HEK293 (cell line): ENCODE data around the gene OTC.

Experiments
- HOXA7 ChIP-seq: sonication (generic); formaldehyde crosslinking; IDR thresholded peaks from 2 replicates; pipeline ENCODE4 v1.8.1; 2022; ENCODE audit warnings: missing genetic modification reagents, borderline replicate concordance
- RBAK ChIP-seq: fragments of 450-650 bp; formaldehyde crosslinking; IDR thresholded peaks from 2 replicates; pipeline ENCODE4 v1.5.1; 2016; ENCODE audit warnings: missing biosample characterization, missing genetic modification characterization
- SP3 ChIP-seq: fragments of 450-650 bp; formaldehyde crosslinking; IDR thresholded peaks from 2 replicates; pipeline ENCODE4 v1.5.1; 2016; ENCODE audit warnings: missing biosample characterization, missing genetic modification characterization
- ZBTB8A ChIP-seq: fragments of 450-650 bp; formaldehyde crosslinking; IDR thresholded peaks from 2 replicates; pipeline ENCODE4 v1.5.1; 2016; ENCODE audit warnings: missing biosample characterization, missing genetic modification characterization
- ZNF112 ChIP-seq: fragments of 450-650 bp; formaldehyde crosslinking; IDR thresholded peaks from 2 replicates; pipeline ENCODE4 v1.5.0; 2017; ENCODE audit warnings: missing biosample characterization, missing genetic modification characterization
- ZNF2 ChIP-seq: fragments of 450-650 bp; formaldehyde crosslinking; IDR thresholded peaks from 2 replicates; pipeline ENCODE4 v1.5.1; 2016; ENCODE audit warnings: missing biosample characterization, missing genetic modification characterization
- ZNF202 ChIP-seq: fragments of 450-650 bp; formaldehyde crosslinking; IDR thresholded peaks from 2 replicates; pipeline ENCODE4 v1.5.1; 2016; ENCODE audit warnings: missing biosample characterization, missing genetic modification characterization, borderline replicate concordance
- ZNF211 ChIP-seq: fragments of 450-650 bp; formaldehyde crosslinking; IDR thresholded peaks from 2 replicates; pipeline ENCODE4 v1.5.1; 2016; ENCODE audit warnings: low read depth, missing biosample characterization, missing genetic modification characterization
- ZNF311 ChIP-seq: fragments of 450-650 bp; formaldehyde crosslinking; IDR thresholded peaks from 2 replicates; pipeline ENCODE4 v1.5.1; 2017; ENCODE audit warnings: missing biosample characterization, missing genetic modification characterization, borderline replicate concordance
- ZNF341 ChIP-seq: fragments of 450-650 bp; formaldehyde crosslinking; IDR thresholded peaks from 2 replicates; pipeline ENCODE4; 2016; ENCODE audit warnings: low read depth, missing biosample characterization, missing genetic modification characterization
- ZNF354C ChIP-seq: fragments of 450-650 bp; formaldehyde crosslinking; IDR thresholded peaks from 2 replicates; pipeline ENCODE4 v1.5.1; 2016; ENCODE audit warnings: missing biosample characterization, missing genetic modification characterization, low read depth, borderline replicate concordance
- ZNF423 ChIP-seq: fragments of 450-650 bp; formaldehyde crosslinking; IDR thresholded peaks from 2 replicates; pipeline ENCODE4 v1.5.1; 2016; ENCODE audit warnings: missing biosample characterization, missing genetic modification characterization
- ZNF514 ChIP-seq: fragments of 450-650 bp; formaldehyde crosslinking; IDR thresholded peaks from 2 replicates; pipeline ENCODE4 v1.5.1; 2016; ENCODE audit warnings: missing biosample characterization, missing genetic modification characterization
- ZNF544 ChIP-seq: fragments of 450-650 bp; formaldehyde crosslinking; IDR thresholded peaks from 2 replicates; pipeline ENCODE4 v1.5.0; 2017; ENCODE audit warnings: missing biosample characterization, missing genetic modification characterization
- ZNF558 ChIP-seq: fragments of 450-650 bp; formaldehyde crosslinking; IDR thresholded peaks from 2 replicates; pipeline ENCODE4 v1.5.1; 2016; ENCODE audit warnings: missing biosample characterization, missing genetic modification characterization
- ZNF626 ChIP-seq: fragments of 450-650 bp; sonication (Bioruptor Pico); formaldehyde crosslinking; IDR thresholded peaks from 2 replicates; pipeline ENCODE4 v1.5.1; 2018; ENCODE audit warnings: missing biosample characterization, missing genetic modification characterization, inconsistent platforms
- TF ChIP-seq, protein P1 (sequence below): fragments of 450-650 bp; formaldehyde crosslinking; IDR thresholded peaks from 2 replicates; pipeline ENCODE4 v1.5.1; 2016; ENCODE audit warnings: missing biosample characterization, missing genetic modification characterization
- TF ChIP-seq, protein P2 (sequence below): fragments of 450-650 bp; formaldehyde crosslinking; IDR thresholded peaks from 2 replicates; pipeline ENCODE4 v1.5.1; 2017; ENCODE audit warnings: missing biosample characterization, missing genetic modification characterization
- TF ChIP-seq, protein P3 (sequence below): fragments of 450-650 bp; formaldehyde crosslinking; IDR thresholded peaks from 2 replicates; pipeline ENCODE4 v1.5.1; 2016; ENCODE audit warnings: missing biosample characterization, missing genetic modification characterization
- TF ChIP-seq, protein P4 (sequence below): fragments of 450-650 bp; formaldehyde crosslinking; IDR thresholded peaks from 2 replicates; pipeline ENCODE4 v1.5.1; 2016; ENCODE audit warnings: missing biosample characterization, missing genetic modification characterization
- TF ChIP-seq, protein P5 (sequence below): fragments of 450-650 bp; formaldehyde crosslinking; IDR thresholded peaks from 2 replicates; pipeline ENCODE4 v1.5.1; 2017; ENCODE audit warnings: missing biosample characterization, mild to moderate bottlenecking, missing genetic modification characterization, moderate library complexity
- TF ChIP-seq, protein P6 (sequence below): fragments of 450-650 bp; formaldehyde crosslinking; IDR thresholded peaks from 2 replicates; pipeline ENCODE4 v1.5.1; 2016; ENCODE audit warnings: missing biosample characterization, missing genetic modification characterization, low read depth
- TF ChIP-seq, protein P7 (sequence below): fragments of 450-650 bp; formaldehyde crosslinking; IDR thresholded peaks from 2 replicates; pipeline ENCODE4 v1.5.1; 2016; ENCODE audit warnings: missing biosample characterization, missing genetic modification characterization
- TF ChIP-seq, protein P8 (sequence below): fragments of 450-650 bp; formaldehyde crosslinking; IDR thresholded peaks from 2 replicates; pipeline ENCODE4 v1.5.1; 2016; ENCODE audit warnings: missing biosample characterization, missing genetic modification characterization

Gene OTC

DNA sequence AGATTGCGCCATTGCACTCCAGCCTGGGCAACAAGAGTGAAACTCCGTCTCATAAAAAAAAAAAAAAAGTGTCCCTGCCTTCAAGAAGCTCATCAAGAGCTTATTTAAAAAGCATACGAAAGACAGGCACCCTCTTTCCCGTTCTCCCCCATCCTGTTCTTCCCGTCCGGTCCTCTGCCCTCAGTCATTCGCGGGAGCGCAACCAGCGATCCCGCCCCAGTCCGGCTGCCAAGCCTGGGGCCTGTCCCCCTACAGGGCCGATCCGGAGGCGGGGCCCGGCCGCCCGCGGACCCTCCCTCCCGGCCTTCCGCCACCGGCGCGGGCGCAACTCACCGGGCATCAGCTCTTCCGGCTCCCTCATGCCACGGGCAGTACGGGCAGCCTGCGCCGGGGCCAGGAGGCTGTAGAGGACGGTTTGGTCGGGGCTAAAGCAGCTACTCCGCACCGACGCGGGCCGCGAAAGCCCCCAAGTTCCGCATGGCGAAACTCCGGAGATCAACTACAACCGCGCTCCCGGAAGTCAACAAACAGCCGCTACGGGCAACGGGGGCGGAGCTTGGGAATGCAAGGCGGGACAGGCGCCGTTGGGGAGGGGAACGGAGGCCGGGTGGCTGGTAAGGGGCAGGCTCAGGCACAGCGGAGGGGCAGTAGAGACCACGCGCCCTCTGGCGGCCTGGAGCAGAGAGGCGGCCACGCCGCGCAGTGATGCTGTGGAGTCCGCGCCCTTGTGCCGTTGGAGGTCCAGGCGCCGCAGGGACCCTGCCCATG is 25.2 kb upstream of the OTC start, which contains the start of gene RPGR (continued):
- TF ChIP-seq, protein P1, sequence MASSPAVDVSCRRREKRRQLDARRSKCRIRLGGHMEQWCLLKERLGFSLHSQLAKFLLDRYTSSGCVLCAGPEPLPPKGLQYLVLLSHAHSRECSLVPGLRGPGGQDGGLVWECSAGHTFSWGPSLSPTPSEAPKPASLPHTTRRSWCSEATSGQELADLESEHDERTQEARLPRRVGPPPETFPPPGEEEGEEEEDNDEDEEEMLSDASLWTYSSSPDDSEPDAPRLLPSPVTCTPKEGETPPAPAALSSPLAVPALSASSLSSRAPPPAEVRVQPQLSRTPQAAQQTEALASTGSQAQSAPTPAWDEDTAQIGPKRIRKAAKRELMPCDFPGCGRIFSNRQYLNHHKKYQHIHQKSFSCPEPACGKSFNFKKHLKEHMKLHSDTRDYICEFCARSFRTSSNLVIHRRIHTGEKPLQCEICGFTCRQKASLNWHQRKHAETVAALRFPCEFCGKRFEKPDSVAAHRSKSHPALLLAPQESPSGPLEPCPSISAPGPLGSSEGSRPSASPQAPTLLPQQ: peak; percentile 28
- TF ChIP-seq ZNF558 (tag by site-specific recombination): no peak
- TF ChIP-seq, protein P2, sequence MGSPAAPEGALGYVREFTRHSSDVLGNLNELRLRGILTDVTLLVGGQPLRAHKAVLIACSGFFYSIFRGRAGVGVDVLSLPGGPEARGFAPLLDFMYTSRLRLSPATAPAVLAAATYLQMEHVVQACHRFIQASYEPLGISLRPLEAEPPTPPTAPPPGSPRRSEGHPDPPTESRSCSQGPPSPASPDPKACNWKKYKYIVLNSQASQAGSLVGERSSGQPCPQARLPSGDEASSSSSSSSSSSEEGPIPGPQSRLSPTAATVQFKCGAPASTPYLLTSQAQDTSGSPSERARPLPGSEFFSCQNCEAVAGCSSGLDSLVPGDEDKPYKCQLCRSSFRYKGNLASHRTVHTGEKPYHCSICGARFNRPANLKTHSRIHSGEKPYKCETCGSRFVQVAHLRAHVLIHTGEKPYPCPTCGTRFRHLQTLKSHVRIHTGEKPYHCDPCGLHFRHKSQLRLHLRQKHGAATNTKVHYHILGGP (tag by site-specific recombination): no peak
- no peak for TF ChIP-seq ZNF311 (tag by site-specific recombination)
- peak; percentile 96 for TF ChIP-seq SP3
- peak; percentile 86 for TF ChIP-seq ZNF341 (tag by site-specific recombination)
- TF ChIP-seq ZNF2 (tag by site-specific recombination): peak; percentile 28; the same call in 1 of the 2 replicates
- TF ChIP-seq, protein P3, sequence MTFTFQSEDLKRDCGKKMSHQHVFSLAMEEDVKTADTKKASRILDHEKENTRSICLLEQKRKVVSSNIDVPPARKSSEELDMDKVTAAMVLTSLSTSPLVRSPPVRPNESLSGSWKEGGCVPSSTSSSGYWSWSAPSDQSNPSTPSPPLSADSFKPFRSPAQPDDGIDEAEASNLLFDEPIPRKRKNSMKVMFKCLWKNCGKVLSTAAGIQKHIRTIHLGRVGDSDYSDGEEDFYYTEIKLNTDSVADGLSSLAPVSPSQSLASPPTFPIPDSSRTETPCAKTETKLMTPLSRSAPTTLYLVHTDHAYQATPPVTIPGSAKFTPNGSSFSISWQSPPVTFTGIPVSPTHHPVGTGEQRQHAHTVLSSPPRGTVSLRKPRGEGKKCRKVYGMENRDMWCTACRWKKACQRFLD: no peak
- no peak for TF ChIP-seq ZNF112 (tag by site-specific recombination)
- TF ChIP-seq ZNF423: no peak
- TF ChIP-seq, protein P4, sequence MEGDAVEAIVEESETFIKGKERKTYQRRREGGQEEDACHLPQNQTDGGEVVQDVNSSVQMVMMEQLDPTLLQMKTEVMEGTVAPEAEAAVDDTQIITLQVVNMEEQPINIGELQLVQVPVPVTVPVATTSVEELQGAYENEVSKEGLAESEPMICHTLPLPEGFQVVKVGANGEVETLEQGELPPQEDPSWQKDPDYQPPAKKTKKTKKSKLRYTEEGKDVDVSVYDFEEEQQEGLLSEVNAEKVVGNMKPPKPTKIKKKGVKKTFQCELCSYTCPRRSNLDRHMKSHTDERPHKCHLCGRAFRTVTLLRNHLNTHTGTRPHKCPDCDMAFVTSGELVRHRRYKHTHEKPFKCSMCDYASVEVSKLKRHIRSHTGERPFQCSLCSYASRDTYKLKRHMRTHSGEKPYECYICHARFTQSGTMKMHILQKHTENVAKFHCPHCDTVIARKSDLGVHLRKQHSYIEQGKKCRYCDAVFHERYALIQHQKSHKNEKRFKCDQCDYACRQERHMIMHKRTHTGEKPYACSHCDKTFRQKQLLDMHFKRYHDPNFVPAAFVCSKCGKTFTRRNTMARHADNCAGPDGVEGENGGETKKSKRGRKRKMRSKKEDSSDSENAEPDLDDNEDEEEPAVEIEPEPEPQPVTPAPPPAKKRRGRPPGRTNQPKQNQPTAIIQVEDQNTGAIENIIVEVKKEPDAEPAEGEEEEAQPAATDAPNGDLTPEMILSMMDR (tag by site-specific recombination): peak; percentile 96
- TF ChIP-seq, protein P5, sequence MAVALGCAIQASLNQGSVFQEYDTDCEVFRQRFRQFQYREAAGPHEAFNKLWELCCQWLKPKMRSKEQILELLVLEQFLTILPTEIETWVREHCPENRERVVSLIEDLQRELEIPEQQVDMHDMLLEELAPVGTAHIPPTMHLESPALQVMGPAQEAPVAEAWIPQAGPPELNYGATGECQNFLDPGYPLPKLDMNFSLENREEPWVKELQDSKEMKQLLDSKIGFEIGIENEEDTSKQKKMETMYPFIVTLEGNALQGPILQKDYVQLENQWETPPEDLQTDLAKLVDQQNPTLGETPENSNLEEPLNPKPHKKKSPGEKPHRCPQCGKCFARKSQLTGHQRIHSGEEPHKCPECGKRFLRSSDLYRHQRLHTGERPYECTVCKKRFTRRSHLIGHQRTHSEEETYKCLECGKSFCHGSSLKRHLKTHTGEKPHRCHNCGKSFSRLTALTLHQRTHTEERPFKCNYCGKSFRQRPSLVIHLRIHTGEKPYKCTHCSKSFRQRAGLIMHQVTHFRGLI: peak; percentile 80
- TF ChIP-seq, protein P6, sequence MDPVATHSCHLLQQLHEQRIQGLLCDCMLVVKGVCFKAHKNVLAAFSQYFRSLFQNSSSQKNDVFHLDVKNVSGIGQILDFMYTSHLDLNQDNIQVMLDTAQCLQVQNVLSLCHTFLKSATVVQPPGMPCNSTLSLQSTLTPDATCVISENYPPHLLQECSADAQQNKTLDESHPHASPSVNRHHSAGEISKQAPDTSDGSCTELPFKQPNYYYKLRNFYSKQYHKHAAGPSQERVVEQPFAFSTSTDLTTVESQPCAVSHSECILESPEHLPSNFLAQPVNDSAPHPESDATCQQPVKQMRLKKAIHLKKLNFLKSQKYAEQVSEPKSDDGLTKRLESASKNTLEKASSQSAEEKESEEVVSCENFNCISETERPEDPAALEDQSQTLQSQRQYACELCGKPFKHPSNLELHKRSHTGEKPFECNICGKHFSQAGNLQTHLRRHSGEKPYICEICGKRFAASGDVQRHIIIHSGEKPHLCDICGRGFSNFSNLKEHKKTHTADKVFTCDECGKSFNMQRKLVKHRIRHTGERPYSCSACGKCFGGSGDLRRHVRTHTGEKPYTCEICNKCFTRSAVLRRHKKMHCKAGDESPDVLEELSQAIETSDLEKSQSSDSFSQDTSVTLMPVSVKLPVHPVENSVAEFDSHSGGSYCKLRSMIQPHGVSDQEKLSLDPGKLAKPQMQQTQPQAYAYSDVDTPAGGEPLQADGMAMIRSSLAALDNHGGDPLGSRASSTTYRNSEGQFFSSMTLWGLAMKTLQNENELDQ (tag by site-specific recombination): no peak
- TF ChIP-seq ZNF202: no peak
- TF ChIP-seq ZNF544 (tag by site-specific recombination): no peak
- TF ChIP-seq ZNF211: no peak
- TF ChIP-seq RBAK (tag by site-specific recombination): no peak
- TF ChIP-seq HOXA7 (CRISPR knock-in tag): no peak
- TF ChIP-seq, protein P7, sequence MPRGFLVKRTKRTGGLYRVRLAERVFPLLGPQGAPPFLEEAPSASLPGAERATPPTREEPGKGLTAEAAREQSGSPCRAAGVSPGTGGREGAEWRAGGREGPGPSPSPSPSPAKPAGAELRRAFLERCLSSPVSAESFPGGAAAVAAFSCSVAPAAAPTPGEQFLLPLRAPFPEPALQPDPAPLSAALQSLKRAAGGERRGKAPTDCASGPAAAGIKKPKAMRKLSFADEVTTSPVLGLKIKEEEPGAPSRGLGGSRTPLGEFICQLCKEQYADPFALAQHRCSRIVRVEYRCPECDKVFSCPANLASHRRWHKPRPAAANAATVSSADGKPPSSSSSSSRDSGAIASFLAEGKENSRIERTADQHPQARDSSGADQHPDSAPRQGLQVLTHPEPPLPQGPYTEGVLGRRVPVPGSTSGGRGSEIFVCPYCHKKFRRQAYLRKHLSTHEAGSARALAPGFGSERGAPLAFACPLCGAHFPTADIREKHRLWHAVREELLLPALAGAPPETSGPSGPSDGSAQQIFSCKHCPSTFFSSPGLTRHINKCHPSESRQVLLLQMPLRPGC (tag by site-specific recombination): 0 out of 2 replicates have a peak, but pooled peaks have one; percentile 12
- TF ChIP-seq ZNF354C: no peak
- peak; percentile 77 for TF ChIP-seq ZBTB8A
- no peak for TF ChIP-seq ZNF626 (tag by site-specific recombination)
- TF ChIP-seq, protein P8, sequence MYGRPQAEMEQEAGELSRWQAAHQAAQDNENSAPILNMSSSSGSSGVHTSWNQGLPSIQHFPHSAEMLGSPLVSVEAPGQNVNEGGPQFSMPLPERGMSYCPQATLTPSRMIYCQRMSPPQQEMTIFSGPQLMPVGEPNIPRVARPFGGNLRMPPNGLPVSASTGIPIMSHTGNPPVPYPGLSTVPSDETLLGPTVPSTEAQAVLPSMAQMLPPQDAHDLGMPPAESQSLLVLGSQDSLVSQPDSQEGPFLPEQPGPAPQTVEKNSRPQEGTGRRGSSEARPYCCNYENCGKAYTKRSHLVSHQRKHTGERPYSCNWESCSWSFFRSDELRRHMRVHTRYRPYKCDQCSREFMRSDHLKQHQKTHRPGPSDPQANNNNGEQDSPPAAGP: 0 out of 2 replicates have a peak, but pooled peaks have one; percentile 25
- no peak for TF ChIP-seq ZNF514 (tag by site-specific recombination)
